Inflammatory macrophage treated with lipopolysaccharide for 1 hour (primary cell): ENCODE results near the gene CEMIP2.

ENCODE experiments used
- DNase-seq, 2 donors: peaks; one replicate each; pipeline ENCODE4 v3.0.0-alpha.2; 2020 to 2022

CEMIP2 gene

DNA sequence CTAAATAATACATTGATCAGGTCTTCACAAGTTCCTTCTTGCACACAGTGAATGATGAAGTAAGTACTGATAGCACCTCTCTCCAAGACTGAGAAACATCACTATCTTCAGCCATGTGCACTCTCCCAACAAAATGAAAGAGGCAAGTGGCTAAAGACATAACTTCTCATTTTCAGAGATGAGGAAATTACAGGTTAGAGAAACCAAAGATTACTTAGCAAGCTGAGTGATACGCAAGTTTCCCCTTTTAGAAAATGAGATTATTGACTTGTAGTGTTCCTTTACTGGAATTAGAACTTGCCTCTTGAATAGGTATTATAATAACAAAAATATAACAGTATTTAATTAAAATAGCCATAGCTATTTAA, 21.6 kb downstream of the CEMIP2 start:
- DNase-seq, result peak; percentile 72 to 78

- no peak for DNase-seq
Observed at GRCh38 chr9:71746023-71746757, 22.1 kb downstream of the CEMIP2 start.

GRCh38 chr9:71744754-71745521, 23.4 kb downstream of the CEMIP2 start:
- no peak for DNase-seq

DNA sequence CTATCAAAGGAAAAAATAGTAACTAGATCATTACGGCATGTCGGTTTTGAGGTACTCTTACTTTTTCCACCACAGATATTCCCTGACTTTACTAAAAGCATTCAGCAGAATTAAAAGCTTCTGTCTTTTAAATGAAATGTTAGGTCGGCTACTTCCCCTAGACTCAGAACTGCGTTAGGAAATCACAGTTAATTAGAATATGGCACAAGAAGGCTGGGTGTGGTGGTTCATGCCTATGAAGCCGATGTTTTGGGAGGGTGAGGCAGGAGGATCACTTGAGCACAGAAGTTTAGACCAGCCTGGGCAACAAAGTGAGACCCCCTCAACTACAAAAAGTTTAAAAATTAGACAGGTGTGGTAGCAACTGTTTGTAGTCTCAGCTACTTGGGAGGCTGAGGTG, 24.4 kb downstream of the CEMIP2 start:
- peak; percentile 36 to 63 for DNase-seq

GRCh38 chr9:71743217-71743705, 25.1 kb downstream of the CEMIP2 start:
- DNase-seq, result no peak

GRCh38 chr9:71742703-71743102, 25.6 kb downstream of the CEMIP2 start:
- DNase-seq, result no peak

DNA sequence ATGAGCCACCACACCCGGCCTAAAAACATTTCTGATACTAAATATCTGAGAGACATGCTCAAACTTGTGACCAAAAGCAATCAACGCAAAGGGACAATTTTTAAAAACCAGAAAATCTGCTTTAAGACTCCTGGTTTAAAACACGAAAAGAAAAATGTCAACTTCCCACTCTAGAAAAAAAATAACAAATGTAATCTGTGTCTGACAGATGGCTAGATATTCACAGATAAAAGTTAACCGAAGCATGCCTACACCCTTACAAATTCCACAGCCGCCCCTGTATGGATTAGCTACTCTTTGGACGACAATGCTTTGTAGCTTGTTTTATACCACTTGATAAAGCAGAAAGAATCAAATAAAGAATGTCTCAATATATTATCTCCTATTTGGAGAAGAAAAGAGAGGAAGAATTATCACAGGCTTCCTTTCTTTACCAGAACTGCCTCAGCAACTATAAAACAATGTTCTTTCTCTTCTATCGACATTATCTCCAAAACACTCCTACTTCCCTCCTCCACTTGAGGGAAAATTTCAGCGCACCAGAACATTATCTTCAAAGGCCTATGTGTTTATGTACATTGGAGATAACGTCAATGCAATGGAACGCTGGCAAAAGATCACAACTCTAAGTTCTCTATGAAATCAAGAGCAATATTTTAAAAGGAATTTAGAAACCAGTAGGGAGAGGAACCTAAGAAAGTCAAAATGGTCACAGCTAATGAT, 26.2 kb downstream of the CEMIP2 start:
- no peak for DNase-seq

DNA sequence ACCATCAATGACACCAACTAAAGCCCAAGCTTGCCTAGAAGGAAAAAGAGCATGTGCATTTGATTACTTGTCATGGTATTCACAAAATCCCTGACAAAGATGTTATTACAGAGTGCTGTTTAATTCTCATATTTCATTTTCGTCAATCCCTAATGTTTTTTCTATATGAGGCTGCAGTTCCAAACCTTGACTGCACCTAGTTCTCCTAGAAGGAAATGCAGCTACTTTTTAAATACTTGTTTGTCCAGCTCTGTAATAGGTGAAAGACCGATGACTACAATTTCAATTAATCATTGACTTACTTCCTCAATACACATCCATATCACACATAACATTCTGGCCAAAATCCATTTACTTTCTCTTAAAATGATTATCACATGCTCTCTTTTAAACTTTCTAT, 28.1 kb downstream of the CEMIP2 start:
- no peak for DNase-seq

DNA sequence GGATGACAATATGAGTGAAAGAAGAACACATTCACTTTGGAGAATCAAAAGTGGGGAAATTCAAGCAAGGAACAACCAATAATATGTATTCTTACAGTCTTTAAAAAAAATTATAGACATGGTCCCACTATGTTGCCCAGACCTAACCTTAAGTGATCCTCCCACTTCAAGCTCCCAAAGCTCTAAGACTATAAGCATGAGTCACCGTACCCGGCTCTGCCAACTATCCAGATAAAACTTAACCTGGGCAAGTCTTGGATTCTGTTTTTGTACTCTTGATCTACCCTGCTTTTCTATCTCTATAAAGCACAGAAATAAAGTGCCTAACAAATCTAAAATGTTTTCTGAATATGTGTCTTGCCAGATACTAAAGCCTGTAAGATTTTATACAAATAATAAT, 30.9 kb downstream of the CEMIP2 start:
- DNase-seq, result no peak

DNA sequence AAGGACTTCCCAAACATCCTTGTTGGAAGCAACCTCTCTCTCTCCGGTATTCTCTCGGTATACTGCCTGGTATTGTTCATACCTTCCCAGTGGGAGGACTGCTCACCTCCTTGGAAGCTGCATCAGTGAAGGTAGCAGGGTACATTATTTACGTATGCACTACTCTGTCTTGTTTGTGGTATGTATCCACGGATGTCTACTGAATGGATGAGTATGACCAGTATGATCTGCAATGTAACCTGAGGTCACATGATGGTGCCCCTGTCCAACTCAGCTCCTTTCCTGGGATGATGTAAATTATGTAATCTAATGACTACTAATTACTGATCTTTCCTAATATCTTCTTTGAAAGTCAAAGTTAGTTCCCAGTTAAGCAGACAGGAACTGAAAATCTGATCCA, 32.1 kb downstream of the CEMIP2 start:
- no peak for DNase-seq

GRCh38 chr9:71734950-71735349, 33.4 kb downstream of the CEMIP2 start:
- DNase-seq, result no peak

DNA sequence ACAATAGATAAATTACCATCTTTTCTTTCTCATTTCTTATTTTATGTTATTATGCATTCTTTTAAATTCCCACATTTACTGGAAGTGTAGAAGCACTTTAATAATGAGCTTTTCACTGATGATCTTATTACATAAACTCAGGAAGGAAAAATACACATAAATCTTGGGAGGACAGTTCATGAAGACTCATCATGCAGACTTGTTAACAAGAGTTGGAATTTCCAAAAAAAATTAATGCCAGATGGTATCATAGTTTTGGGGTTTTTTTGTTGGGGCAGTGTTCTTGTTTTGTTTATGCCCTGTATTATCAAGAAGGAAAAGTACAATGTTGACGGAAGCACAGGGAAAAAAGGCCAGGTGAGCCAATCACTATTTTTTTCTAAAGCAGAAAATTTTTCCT, 35.1 kb downstream of the CEMIP2 start:
- DNase-seq, result peak in 1 of 2 donors; percentile 29

DNA sequence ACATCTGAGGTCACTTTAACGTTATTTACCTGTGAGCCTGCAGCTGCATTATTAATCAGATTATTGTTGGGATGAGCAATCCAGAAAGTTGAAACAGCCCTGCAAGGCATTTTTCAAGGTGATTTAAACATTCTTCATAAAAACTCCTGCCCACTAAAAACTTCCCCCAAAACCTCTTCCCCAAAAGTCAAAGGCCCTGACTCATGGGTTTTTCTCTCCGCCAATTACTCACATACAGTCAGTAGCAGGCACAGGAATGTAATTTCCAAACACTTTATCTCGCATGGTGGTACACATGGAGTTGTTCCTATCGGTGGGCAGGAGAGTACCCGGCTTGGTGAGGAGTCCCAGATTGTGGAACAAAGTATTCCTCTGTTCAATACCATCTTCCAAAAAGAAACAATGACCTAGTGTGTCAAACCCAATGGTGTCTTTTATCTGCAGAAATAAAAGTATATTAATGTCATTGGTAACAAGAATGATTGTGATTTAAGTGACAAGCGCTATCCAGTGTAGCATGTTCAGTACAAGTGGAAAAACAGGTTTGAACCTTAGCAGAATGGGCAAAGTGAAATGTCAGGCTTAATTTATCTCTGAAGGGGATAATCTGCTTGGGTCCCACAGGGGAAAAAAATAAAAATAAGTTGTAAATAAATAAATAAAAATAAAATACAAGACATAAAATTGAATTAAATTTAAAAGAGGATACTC, 38.3 kb downstream of the CEMIP2 start:
- DNase-seq, result peak; percentile 51 to 53

DNA sequence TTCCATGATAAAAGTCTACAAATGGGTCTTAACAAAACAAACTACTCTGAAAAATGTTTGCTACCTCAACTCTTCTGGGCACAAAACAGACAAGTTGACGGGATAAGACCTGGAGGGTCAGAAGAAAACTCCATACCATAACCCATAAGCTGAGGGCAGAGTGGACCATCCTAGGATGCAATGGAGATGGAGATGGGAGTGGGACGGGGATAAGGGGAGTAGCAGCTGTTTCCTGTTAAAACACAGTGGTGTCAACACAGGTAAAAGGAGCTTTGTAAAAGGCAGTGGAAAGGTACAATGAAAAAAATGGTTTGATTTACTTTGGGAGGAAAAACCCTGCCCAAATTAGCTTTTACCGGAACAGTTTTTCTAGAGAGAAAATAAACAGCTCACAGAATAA, 41.6 kb downstream of the CEMIP2 start:
- no peak for DNase-seq

GRCh38 chr9:71725590-71726338, 42.5 kb downstream of the CEMIP2 start:
- no peak for DNase-seq

DNA sequence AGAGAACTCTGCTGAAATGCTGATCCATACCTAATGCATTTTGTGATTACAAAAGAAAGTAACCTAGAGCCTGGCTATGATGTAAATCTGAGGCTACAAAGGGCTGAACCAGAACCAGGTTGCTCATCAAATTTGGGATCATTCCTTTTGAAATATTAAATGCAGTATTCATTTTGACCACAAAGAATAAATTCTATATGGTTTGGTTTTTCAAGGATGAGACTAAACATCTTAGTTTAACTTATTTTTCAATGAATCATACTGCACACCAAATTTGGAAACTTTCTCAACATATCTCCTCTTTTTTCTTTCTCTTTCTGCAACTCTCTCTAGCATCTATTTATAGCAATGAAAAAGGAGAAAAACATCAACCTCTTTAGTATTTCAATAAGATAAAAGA, 46.5 kb downstream of the CEMIP2 start:
- DNase-seq, result no peak

DNA sequence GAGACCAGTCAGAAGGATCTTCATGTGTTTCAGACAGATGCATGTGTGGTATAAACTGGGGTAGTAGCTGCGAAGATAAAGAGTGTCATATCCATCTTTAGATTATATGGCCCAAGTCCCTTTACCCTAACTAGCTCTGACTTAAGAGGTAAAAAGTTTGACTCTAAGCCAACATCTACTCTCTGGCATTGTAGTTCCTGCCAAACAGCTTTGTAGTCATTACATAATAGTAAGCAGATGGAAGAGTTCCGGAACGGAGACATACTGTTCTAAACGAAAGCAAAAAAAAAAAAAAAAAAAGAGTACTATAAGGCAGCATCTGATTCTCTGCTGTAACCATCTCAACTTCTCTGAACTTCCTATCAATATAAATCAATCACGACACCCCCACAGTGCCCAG, 48.8 kb downstream of the CEMIP2 start:
- DNase-seq, result no peak

DNA sequence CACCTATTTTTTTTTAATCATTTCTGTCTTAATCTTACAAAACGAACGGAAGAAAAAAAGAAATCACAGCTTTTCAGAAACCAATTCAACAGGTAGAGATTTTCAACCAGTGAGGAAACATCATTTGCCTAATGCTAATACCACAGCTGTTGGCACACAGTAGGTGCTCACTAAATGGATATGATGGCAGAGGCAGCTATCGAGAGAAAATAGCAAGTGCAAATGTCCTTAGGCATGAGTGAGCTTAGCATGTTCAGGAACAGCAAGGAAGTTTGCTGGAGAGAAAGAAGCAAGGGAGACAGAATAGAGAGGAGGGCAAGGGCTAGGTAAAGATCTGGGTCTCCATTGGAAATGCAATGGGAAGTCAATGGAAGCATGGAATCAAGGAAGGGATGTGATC, 49.2 kb downstream of the CEMIP2 start:
- DNase-seq, result no peak

DNA sequence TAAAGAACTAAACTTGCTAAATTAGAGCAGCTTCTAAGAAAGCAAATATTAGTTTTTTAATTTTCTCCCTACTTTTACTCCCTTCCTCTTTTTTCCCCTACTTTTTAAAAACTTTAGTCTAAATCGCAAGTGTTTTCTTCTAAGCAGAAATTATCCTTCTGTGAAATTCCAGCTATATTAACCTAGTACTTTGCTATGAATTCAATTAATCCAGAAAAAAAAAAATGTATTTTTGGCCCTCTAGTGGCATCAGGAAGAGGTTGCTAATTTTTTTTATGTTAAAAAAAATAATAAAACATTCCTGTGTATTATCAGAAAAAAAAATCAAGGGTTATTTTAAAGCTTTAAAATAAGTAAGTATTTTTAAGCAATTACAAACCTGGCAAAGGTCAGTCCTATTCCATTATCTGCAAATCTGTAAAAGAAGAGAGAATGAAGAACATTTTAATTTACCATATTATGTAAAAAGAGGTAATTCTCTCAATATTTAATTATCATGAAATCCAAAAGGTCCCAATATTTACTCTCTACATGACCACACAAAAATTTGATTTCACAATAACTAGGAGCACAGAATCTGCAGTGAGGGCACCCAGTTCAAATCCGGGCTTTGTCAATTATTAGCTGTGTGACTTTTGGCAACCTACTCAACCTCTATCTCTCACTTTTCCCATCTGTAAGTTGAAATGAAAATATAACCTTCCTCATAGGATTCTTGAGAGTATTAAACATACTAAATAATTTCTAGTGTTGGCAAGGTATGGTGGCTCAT, 52.0 kb downstream of the CEMIP2 start:
- peak; percentile 4 to 23 for DNase-seq

- DNase-seq, result no peak
Observed at GRCh38 chr9:71710856-71711255, 57.5 kb downstream of the CEMIP2 start.

DNA sequence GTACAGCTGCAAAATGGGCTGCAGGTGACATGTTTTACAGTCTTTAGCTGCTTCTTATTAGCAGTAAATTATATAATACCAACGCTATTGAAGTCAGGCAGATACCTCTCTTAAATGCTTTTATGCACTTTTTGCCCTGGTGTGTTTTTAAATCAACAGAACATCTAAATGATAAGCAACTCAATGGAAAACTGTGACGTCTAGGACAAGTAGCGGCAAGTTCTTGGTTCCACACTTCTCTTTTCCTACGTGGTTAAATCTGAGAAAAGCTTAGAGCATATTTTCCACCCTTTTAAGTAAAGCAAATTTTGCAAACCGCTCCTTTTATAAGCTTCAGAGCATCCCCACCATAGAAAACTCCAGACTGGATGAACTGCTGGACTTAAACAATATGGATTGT, 58.1 kb downstream of the CEMIP2 start:
- DNase-seq, result no peak

DNA sequence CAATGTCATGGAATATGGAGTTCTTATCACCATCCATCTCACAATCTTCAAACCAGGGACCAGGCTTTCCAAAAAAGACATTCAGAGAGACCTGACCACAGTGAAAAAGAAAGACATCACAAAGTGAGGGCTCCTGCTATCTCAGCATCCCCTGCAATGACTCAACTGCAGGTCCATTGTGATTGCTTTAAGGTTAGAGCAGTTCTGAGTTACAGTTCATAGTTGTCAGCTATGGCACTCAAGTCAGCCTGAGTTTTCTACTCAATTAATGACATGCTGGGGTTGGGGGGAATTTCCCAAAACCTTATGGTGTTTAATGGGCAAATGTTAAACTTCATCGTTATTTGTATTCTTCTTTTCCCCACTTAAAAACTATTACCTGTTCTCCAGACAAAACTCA, 58.9 kb downstream of the CEMIP2 start:
- no peak for DNase-seq
